Activated naive CD8-positive, alpha-beta T cell treated with anti-CD3 and anti-CD28 coated beads, Interleukin-2, amount 50 U/mL, for 16 hours (primary cell): ENCODE data around the gene GLIPR2.
"Not testable (repeated sequence)": the region's sequence is repeated elsewhere in the genome, so short reads cannot be mapped to it uniquely, and the experiment has no call there.

ENCODE experiments used
- DNase-seq: peaks from one replicate; pipeline ENCODE4 v3.0.0-alpha.2; 2020; ENCODE audit warnings: low read depth, low spot score

The GLIPR2 gene

GRCh38 chr9:36144309-36145232, 8.0 kb downstream of the GLIPR2 start:
- DNase-seq, result no peak

DNA sequence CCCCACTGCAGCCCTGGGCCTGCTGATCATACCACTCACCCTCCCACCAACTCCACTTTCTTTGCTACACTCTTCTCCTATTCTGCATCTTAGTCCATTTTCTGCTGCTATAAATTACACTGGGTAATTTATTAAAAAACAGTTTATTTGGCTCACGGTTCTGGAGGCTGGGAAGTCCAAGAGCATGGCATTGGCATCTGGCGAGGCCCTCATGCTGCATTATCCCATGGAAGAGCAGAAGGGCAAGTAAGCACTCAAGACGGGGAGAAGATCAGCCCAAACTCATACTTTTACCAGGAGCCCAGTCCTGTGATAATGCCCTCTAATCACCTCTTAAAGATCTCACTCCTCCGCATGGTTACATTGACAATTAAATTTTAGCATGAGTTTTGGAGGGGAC, 9.4 kb downstream of the GLIPR2 start:
- DNase-seq, result no peak

GRCh38 chr9:36146651-36147050, 10.1 kb downstream of the GLIPR2 start:
- DNase-seq, result no peak

DNA sequence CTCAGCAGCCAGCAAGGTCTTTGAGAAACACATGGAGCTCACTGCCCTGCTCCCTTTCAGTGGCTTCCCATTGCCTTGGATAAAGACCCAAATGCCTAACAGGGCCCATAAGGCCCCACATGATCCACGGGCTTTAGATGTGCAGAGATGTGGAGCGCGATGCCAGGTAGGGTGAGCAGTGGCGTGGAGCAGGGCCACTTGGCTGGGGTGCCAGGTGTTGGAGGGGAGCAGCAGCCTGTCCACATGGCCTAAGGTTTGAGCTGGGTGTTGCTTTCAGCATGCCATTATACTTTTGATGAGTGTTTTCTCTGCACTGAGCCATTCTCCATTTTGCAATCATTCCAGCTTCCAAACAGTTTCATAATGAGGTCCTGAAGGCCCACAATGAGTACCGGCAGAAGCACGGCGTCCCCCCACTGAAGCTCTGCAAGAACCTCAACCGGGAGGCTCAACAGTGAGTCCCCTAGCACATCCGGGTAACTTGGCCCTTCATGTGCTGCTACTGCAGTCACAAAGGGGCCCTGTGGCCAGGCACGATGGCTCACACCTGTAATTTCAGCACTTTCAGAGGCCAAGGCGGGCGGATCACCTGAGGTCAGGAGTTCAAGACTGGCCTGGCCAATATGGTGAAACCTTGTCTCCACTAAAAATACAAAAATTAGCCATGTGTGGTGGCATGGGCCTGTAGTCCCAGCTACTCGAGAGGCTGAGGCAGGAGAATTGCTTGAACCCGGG, 11.1 kb downstream of the GLIPR2 start:
- no peak for DNase-seq

- no peak for DNase-seq
Observed at GRCh38 chr9:36148311-36149051, 11.9 kb downstream of the GLIPR2 start.

- no peak for DNase-seq
Observed at GRCh38 chr9:36149197-36149596, 12.7 kb downstream of the GLIPR2 start.

DNA sequence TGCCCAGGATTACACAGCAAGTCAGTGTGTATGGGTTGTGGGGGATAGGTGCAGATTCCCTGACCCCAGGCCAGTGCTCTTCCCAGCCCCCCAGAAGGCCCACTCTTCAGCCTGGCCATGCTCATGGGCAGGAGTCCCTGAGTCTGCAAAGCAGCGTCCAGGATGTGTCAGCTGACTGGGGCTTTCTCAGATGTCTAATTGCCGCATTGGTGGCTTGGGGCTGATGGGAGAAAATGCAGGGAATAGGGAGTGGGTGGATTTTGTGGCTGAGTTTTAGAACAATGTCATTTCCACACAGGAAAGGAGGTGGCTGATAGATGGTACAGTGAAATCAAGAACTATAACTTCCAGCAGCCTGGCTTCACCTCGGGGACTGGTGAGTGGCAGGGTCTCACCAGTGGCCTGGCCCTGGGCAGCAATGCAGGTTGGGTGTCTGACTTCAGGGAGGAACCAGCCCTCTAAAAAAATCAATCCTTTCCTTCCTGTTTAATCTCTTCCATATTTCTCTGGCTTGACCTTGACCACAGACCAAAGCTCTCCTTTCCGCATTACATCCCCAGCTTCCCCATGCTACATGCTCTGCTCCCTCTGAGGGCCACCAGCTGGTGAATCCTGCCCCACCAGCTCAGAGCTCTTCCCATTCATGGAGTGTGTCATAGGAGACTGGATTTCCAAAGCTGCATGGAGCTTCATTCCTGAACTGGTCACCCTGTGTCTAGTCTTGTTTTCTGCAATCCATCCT, 14.2 kb downstream of the GLIPR2 start:
- no peak for DNase-seq

- peak; percentile 70 for DNase-seq
Observed at GRCh38 chr9:36151316-36152210, 15.0 kb downstream of the GLIPR2 start.

DNA sequence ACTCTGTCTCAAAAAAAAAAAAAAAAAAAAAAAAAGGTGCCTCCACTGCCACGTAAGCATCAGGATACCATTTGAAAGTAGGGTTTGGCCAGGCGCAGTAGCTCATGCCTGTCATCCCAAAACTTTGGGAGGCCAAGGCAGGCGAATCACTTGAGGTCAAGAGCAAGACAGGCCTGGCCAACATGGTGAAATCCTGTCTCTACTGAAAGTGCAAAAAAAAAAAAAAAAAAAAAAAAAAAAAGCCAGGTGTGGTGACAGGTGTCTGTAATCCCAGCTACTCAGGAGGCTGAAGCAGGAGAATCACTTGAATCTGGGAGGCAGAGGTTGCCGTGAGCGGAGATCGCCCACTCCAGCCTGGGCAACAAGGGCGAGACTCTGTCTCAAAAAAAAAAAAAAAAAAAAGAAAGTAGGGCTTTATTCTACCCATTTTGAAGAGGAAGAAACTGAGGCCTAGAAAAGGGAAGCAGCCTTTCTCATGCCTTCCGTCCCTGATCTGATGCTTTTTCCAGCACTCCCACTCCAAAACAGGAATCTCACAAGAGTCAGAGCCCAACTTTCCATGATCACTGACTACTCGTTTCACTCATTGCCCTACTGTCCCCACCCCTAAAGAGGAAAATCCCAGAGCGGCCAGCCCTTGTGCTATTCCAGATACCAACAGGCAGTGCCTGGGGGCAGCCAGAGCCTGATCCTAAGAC, 16.4 kb downstream of the GLIPR2 start:
- DNase-seq, result no peak

DNA sequence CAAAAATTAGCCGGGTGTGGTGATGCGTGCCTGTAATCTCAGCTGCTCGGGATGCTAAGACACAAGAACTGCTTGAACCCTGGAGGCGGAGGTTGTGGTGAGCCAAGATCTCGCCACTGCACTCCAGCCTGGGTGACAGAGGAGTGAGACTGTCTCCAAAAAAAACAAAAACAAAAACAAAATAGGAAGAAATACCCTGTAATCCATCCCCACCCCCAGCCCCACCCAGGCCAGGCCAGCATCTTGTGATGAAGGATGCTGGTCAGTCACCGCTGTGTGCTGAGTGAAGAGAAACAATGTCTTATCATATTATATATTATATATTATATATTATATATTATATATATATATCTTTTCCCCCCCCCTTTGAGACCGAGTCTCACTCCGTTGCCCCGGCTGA, 17.2 kb downstream of the GLIPR2 start:
- no peak for DNase-seq

- DNase-seq, result no peak
Observed at GRCh38 chr9:36154331-36154952, 17.9 kb downstream of the GLIPR2 start.

DNA sequence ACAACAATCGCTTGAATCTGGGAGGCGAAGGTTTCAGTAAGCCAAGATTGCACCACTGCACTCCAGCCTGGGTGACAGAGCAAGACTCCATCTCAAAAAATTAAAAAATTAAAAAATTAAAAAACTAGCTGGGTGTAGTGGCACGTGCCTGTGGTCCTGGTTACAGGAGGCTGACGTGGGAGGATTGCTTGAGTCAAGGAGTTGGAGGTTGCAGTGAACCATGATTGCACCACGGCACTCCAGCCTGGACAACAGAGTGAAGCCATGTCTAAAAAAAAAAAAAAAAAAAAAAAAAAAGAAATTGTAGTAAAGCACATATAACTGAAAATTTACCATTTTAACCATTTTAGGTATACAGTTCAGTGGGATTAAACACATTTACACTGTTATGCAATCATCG, 19.6 kb downstream of the GLIPR2 start:
- DNase-seq, result no peak

DNA sequence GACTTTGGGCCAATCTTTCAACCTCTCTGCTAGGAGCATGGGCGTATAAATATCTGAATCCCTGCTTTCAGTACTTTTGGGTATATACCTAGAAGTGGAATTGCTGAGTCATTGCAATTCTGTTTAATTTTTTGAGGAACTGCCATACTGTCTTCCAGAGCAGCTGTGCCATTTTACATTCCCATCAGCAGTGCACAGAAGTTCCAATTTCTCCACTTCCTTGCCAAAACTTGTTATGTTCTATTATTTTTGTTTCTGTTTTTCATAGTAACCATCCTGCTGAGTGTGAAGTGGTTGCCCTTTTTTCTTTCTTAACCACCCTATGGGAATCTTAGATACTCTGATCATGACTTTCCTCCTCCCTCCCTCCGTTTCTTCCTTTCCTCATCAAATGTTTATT, 21.6 kb downstream of the GLIPR2 start:
- no peak for DNase-seq

GRCh38 chr9:36158917-36159316, 22.4 kb downstream of the GLIPR2 start:
- no peak for DNase-seq

DNA sequence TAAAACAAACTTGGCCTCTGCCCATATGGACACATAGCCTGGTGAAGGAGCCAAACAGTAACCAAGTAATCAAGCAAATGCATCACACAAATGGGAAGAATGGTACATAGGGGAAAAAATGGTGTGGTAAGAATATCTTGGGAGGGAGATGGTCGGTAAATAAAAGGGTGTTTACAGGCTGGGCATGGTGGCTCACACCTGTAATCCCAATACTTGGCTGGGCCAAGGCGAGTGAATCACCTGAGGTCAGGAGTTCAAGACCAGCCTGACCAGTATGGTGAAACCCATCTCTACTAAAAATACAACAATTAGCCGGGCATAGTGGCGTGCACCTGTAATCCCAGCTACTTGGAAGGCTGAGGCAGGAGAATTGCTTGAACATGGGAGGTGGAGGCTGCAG, 23.0 kb downstream of the GLIPR2 start:
- not testable (repeated sequence) for DNase-seq

- not testable (repeated sequence) for DNase-seq
Observed at GRCh38 chr9:36160126-36160525, 23.6 kb downstream of the GLIPR2 start.

DNA sequence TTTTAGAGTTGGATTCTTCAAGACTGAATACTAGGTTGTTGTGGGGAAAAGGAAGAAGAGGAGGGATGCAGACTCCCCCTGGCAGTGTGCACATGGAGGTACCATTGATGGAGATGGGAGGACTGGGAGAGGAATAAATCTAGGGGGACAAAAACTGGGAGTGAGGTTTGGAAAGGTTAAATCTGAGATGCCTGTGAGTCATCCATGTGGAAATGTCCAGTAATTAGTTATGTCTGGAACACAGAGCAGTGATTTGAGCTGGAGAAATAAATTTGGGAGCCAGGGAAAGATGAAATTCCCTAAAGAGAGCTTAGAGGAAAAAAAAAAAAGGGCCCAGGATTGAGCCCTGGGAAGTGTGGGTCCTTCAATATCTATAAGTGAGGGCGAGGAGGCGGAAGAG, 24.7 kb downstream of the GLIPR2 start:
- DNase-seq, result no peak

DNA sequence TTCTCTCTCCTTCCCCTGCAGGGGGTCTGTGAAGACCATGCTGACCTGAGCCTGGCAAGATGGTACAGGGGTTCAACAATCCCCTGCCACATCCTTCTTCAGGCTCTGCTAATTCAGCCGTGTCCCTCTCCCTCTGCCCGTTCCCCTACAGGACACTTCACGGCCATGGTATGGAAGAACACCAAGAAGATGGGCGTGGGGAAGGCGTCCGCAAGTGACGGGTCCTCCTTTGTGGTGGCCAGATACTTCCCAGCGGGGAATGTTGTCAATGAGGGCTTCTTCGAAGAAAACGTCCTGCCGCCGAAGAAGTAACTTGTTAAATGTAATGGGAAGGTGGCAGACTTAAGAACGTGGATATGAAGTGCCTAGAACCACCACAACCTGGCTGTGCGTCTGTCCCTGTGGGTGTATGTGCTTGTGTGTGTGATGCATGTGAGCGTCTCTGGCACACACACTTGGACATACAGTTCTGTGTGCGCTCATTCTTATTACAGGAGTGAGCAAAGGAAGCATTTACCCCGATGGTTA, 25.7 kb downstream of the GLIPR2 start:
- DNase-seq, result no peak
